Measurements from ENCODE around the gene PHETA1. TPM values are rescaled to one million over a fixed set of nuclear protein-coding genes. Genes with fewer than 3 reads are reported as not detected.

Gene PHETA1
- total and polyA plus RNA-seq, 2 donors (not counting 3 experiments of a cell fraction or from before 2014, with no cell fraction given): 10.6 to 20.0 TPM

DNA sequence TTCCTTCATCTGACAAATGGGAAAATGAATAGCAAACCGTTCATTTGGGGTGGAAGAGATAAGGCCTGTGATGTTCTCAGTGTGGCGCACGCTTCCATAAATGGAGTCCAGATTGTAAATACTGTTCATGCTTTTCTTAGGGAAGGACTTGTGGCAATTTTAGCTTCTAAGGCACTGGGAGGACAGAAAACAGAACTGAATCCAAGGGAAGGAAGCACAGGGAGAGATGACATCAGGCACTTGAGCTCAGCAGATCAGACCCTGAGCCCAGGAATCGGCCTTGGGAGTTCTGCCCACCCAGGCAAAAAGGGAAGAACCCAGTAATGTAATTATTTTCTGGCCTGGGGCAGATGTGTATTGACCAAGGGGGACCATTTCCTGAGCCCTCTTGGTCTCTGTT is 29.6 kb upstream of the PHETA1 start:
- Histone ChIP-seq H3K79me2 (ENCODE audit: control insufficient read depth, insufficient read depth, low read length) (no peaks in the 10 kb centered on the region), H2AFZ (ENCODE audit: low read depth, low read length) (no peak overlapping the region), H4K20me1 (replicated peaks; ENCODE audit: control insufficient read depth, extremely low read depth, insufficient read depth, low read length) (no peaks in the 10 kb centered on the region), H3K4me1 (ENCODE audit: control insufficient read depth, extremely low read depth, insufficient read depth, low read length) (peaks cover 29% of the 10 kb centered on the region), H3K36me3 (ENCODE audit: control insufficient read depth in 2 of 2, extremely low read depth in 1 of 2, insufficient read depth in 2 of 2, low read length in 2 of 2) (no peaks in the 10 kb centered on the region), H3K9ac (replicated peaks; ENCODE audit: extremely low read depth, insufficient read depth, low read length) (no peak overlapping the region), H3K9me1 (replicated peaks; ENCODE audit: control insufficient read depth, extremely low read depth, insufficient read depth, low read length) (no peaks in the 10 kb centered on the region), H3K27ac (ENCODE audit: insufficient read depth, low read depth, low read length) (peak overlapping the region; percentile 86), H3K4me3 (replicated peaks in 1 of 3; ENCODE audit: insufficient read depth in 1 of 3, low read depth in 1 of 3, low read length in 3 of 3) (no peak overlapping the region), H3K9me3 (replicated peaks; ENCODE audit: control insufficient read depth, insufficient read depth, low read length) (no peaks in the 10 kb centered on the region), H3K4me2 (ENCODE audit: insufficient read depth, low read length) (no peak overlapping the region), H3K27me3 (ENCODE audit: control insufficient read depth in 2 of 2, insufficient read depth in 2 of 2, low read length in 2 of 2) (no peaks in the 10 kb centered on the region)
- intact Hi-C loops (cut with micrococcal nuclease): loop anchor here (5.0 kb wide), 1 partner anchor 289 kb away; the partner anchor contains the start of genes ACAD10 and BRAP
- DNase-seq (ENCODE audit: low read depth, low spot score) (peak; percentile 33), FAIRE-seq (no peak)
- dilution Hi-C loops (cut with MboI; ENCODE audit: extremely low pct_ligation_motif_present, low sequenced_read_pairs): no loop called here
- no peak for TF ChIP-seq EZH2 (IDR thresholded peaks at IDR 0.05; ENCODE audit: borderline replicate concordance, low read depth, low read length, severe bottlenecking)
- TF ChIP-seq POLR2A (IDR thresholded peaks at IDR 0.05; ENCODE audit: low read depth, low read length): no peak
- no peak for TF ChIP-seq JUN (IDR thresholded peaks at IDR 0.05; ENCODE audit: borderline replicate concordance, insufficient read depth, insufficient read length, low read depth)
- TF ChIP-seq MYC (IDR thresholded peaks at IDR 0.05; ENCODE audit: low read depth, low read length): no peak
- TF ChIP-seq GATA2 (IDR thresholded peaks at IDR 0.05; ENCODE audit: insufficient read depth, insufficient read length, low read depth, low read length): no peak
- TF ChIP-seq, protein P1, sequence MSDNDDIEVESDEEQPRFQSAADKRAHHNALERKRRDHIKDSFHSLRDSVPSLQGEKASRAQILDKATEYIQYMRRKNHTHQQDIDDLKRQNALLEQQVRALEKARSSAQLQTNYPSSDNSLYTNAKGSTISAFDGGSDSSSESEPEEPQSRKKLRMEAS (IDR thresholded peaks at IDR 0.05; ENCODE audit: insufficient read depth, insufficient read length): no peak
- no peak for TF ChIP-seq POLR2AphosphoS5 (IDR thresholded peaks at IDR 0.05; ENCODE audit: insufficient read depth, low read depth, low read length)
- TF ChIP-seq, protein P2, sequence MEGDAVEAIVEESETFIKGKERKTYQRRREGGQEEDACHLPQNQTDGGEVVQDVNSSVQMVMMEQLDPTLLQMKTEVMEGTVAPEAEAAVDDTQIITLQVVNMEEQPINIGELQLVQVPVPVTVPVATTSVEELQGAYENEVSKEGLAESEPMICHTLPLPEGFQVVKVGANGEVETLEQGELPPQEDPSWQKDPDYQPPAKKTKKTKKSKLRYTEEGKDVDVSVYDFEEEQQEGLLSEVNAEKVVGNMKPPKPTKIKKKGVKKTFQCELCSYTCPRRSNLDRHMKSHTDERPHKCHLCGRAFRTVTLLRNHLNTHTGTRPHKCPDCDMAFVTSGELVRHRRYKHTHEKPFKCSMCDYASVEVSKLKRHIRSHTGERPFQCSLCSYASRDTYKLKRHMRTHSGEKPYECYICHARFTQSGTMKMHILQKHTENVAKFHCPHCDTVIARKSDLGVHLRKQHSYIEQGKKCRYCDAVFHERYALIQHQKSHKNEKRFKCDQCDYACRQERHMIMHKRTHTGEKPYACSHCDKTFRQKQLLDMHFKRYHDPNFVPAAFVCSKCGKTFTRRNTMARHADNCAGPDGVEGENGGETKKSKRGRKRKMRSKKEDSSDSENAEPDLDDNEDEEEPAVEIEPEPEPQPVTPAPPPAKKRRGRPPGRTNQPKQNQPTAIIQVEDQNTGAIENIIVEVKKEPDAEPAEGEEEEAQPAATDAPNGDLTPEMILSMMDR (IDR thresholded peaks at IDR 0.05; ENCODE audit: extremely low read depth in 1 of 2, insufficient read depth in 1 of 2, low read depth in 1 of 2, low read length in 2 of 2): no peak
- TF ChIP-seq FOS (IDR thresholded peaks at IDR 0.05; ENCODE audit: borderline replicate concordance, insufficient read depth, low read length): no peak
- ChIA-PET POLR2A (interaction anchor here (0.7 kb wide), 1 partner anchor 48 kb away, joined by 3 read pairs; no protein-coding TSS in a partner anchor), CTCF (interaction anchor here (0.9 to 7.2 kb wide), 7 partner anchors 10 to 414 kb away, joined by 3 to 464 read pairs (median 4); no protein-coding TSS in a partner anchor)
- BruUV-seq (replicated peaks): no TSS peak

Data from endothelial cell of umbilical vein (primary cell).